K562 (cell line): ENCODE results near the gene TBXA2R. TPM values are rescaled to one million over a fixed set of nuclear protein-coding genes. Genes with fewer than 3 reads are reported as not detected.

Source experiments
- ATAC-seq: fragments of 200-7000 bp; cut with Tn5 transposase; 3 replicates; pipeline ENCODE4 v1.9.1; 2020; ENCODE audit warnings: moderate library complexity
- BruUV-seq: library from RNA; stranded (reverse); fragments of 400-500 nt; replicated peaks from 2 replicates; lab custom pipeline; 2021; lab: Mats Ljungman, UMichigan
- CTCF ChIA-PET: fragments of 300-600 bp; formaldehyde crosslinking; extraction: SDS; loops from one replicate; lab custom pipeline; 2021; ENCODE audit warnings: low intra/inter-chr PET ratio; lab: Yijun Ruan, JAX
- POLR2A ChIA-PET: fragments of 300-600, 350-650 bp; sonication (Branson Sonifier 250); formaldehyde crosslinking; extraction: SDS; loops from one replicate; lab custom pipeline; 2021; ENCODE audit warnings: antibody characterized with exemption, inconsistent platforms; lab: Yijun Ruan, JAX
- DNase-seq, 4 experiments: peaks; one replicate each; pipeline versions ENCODE4 v3.0.0 to v3.0.0-alpha.2; 2011 to 2018; ENCODE audit warnings: low spot score in 3 of 4, mixed read lengths in 3 of 4; ENCODE audit errors: extremely low read depth in 1 of 4
- FAIRE-seq: peaks from 2 replicates; lab custom pipeline; 2011; peaks lifted over from hg19 to GRCh38; lab: Jason Lieb, UNC
- H2AFZ ChIP-seq: 2 replicates; pipeline ENCODE4 v1.6.0; 2011; ENCODE audit warnings: low read depth, low read length, control low read depth, inconsistent platforms
- H3K27ac ChIP-seq: fragments of 200-600 bp; 3 replicates; pipeline ENCODE4 v1.8.0; 2011; ENCODE audit warnings: low read depth, mild to moderate bottlenecking, control low read depth, inconsistent platforms, low read length, moderate library complexity, mixed read lengths; ENCODE audit errors: extremely low read depth
- H3K27me3 ChIP-seq, 2 experiments: fragments of 300-600 bp in 1 of 2; 2 replicates in 1 of 2; 3 replicates in 1 of 2; pipeline versions ENCODE4 v1.6.0 to v1.8.0; 2011; ENCODE audit warnings: inconsistent platforms in 2 of 2, low read length in 2 of 2, mild to moderate bottlenecking in 1 of 2, mixed read lengths in 1 of 2, moderate library complexity in 1 of 2; ENCODE audit not compliant: control insufficient read depth in 2 of 2, insufficient read depth in 2 of 2
- H3K36me3 ChIP-seq: fragments of 300-600 bp; 3 replicates; pipeline ENCODE4 v1.8.0; 2011; ENCODE audit warnings: mild to moderate bottlenecking, low read length, inconsistent platforms; ENCODE audit not compliant: control insufficient read depth, insufficient read depth
- H3K4me1 ChIP-seq, 2 experiments: fragments of 200-600 bp in 1 of 2; replicated peaks in 1 of 2; 2 replicates in 1 of 2; 3 replicates in 1 of 2; pipeline versions ENCODE4 v1.5.1 to v1.8.0; 2011; ENCODE audit warnings: inconsistent platforms in 2 of 2, low read length in 2 of 2, mild to moderate bottlenecking in 1 of 2, mixed read lengths in 1 of 2, moderate library complexity in 1 of 2; ENCODE audit not compliant: control insufficient read depth in 2 of 2, insufficient read depth in 2 of 2
- H3K4me2 ChIP-seq: 2 replicates; pipeline ENCODE4 v1.6.1; 2011; ENCODE audit warnings: low read length, control low read depth, inconsistent platforms, mixed read lengths; ENCODE audit not compliant: insufficient read depth
- H3K4me3 ChIP-seq: fragments of 200-600 bp; sonication (generic), shearing (Covaris generic); 2 replicates; pipeline ENCODE4 v1.5.1; 2016; ENCODE audit warnings: control low read depth, inconsistent platforms
- H3K79me2 ChIP-seq: fragments of 200-600 bp; 3 replicates; pipeline ENCODE4 v1.8.0; 2011; ENCODE audit warnings: low read length, inconsistent platforms; ENCODE audit not compliant: control insufficient read depth, insufficient read depth
- H3K9ac ChIP-seq, 2 experiments: 2 replicates each; pipeline versions ENCODE4 v1.6.0 to v1.6.1; 2011; ENCODE audit warnings: low read depth in 2 of 2, low read length in 2 of 2, control low read depth in 1 of 2, inconsistent platforms in 1 of 2, mild to moderate bottlenecking in 1 of 2, mixed read lengths in 1 of 2; ENCODE audit not compliant: insufficient read depth in 1 of 2
- H3K9me1 ChIP-seq: one replicate; pipeline ENCODE4 v1.6.0; 2011; ENCODE audit warnings: inconsistent platforms, mild to moderate bottlenecking, low read length, moderate library complexity; ENCODE audit not compliant: control insufficient read depth, insufficient read depth
- H3K9me3 ChIP-seq: replicated peaks from 2 replicates; pipeline ENCODE4 v1.5.1; 2011; ENCODE audit warnings: low read depth, low read length, inconsistent platforms; ENCODE audit not compliant: control insufficient read depth, insufficient read depth
- H4K20me1 ChIP-seq: replicated peaks from 2 replicates; pipeline ENCODE4 v1.6.1; 2011; ENCODE audit warnings: low read length, inconsistent platforms, mixed read lengths; ENCODE audit not compliant: control insufficient read depth, insufficient read depth
- E2F6 ChIP-seq, 2 experiments: IDR thresholded peaks; 2 replicates each; pipeline ENCODE4 v1.6.1; 2011; ENCODE audit warnings: borderline replicate concordance in 1 of 2, control low read depth in 1 of 2, low read depth in 1 of 2, low read length in 1 of 2, mild to moderate bottlenecking in 1 of 2, mixed read lengths in 1 of 2, moderate library complexity in 1 of 2; ENCODE audit not compliant: insufficient read depth in 1 of 2, insufficient read length in 1 of 2, poor library complexity in 1 of 2, severe bottlenecking in 1 of 2; ENCODE audit errors: extremely low read depth in 1 of 2
- NR3C1 ChIP-seq: sonication (generic); formaldehyde crosslinking; IDR thresholded peaks from 2 replicates; pipeline ENCODE4 v1.8.1; 2022; ENCODE audit warnings: missing genetic modification reagents
- POLR2G ChIP-seq: fragments of 200-400 bp; formaldehyde crosslinking; IDR thresholded peaks from 2 replicates; pipeline ENCODE4 v1.6.1; 2017; ENCODE audit warnings: low read depth, mild to moderate bottlenecking, antibody characterized with exemption, low read length, moderate library complexity
- POLR3G ChIP-seq: IDR thresholded peaks from 2 replicates; pipeline ENCODE4 v1.6.1; 2011; ENCODE audit not compliant: insufficient read length, insufficient replicate concordance; ENCODE audit errors: extremely low read depth
- SUPT5H ChIP-seq: fragments of 450-650 bp; IDR thresholded peaks from 2 replicates; pipeline ENCODE4 v1.6.1; 2016
- ZBTB33 ChIP-seq: sonication (generic); formaldehyde crosslinking; IDR thresholded peaks from 2 replicates; pipeline ENCODE4 v1.8.1; 2023; ENCODE audit warnings: mild to moderate bottlenecking, missing genetic modification reagents
- ZNF263 ChIP-seq: sonication (generic); formaldehyde crosslinking; IDR thresholded peaks from 2 replicates; pipeline ENCODE4 v1.8.0; 2022; ENCODE audit warnings: mild to moderate bottlenecking, missing genetic modification reagents, borderline replicate concordance
- ZNF316 ChIP-seq: fragments of 450-650 bp; IDR thresholded peaks from 2 replicates; pipeline ENCODE4 v1.6.1; 2016
- WGBS: fragments of 100-300 bp; shearing (Covaris generic); methylation state at CpG from one replicate; pipeline ENCODE4 v1.1.6; 2016; ENCODE audit warnings: low coverage, mixed read lengths; ENCODE audit not compliant: insufficient coverage; ENCODE audit errors: missing lambda C conversion rate; 5-methylcytosine and 5-hydroxymethylcytosine counted together
- in situ Hi-C: fragments of 300-500 bp; cut with MboI; formaldehyde crosslinking; loops from 4 replicates; pipeline ENCODE4 v1.15.0; 2018; ENCODE audit warnings: inconsistent platforms, mixed read lengths
- intact Hi-C: fragments of 100-400 bp; cut with micrococcal nuclease; formaldehyde crosslinking; loops from 2 replicates; pipeline ENCODE4 v1.14.2; 2022
- polyA plus RNA-seq, 8 experiments: library from polyadenylated mRNA; depleted of rRNA in 4 of 8; stranded (reverse) in 5 of 8; unstranded in 3 of 8; fragments of >200 nt; fragmentation: Nextera tagmentation in 2 of 8; fragmentation: Illumina TruSeq in 1 of 8; extraction: Ambion mirVana in 2 of 8; extraction: Trizol in 1 of 8; gene quantifications; 2 replicates each; pipeline versions ENCODE4 v1.2.1 to v1.2.3, GENCODE V29; 2011 to 2014; ENCODE audit warnings: inconsistent platforms in 1 of 8, missing spikeins in 1 of 8
- total RNA-seq, 7 experiments: library from RNA; depleted of rRNA in 6 of 7; stranded (reverse); fragments of >200 nt in 6 of 7; fragmentation: Illumina TruSeq in 2 of 7; extraction: Trizol in 2 of 7; gene quantifications; 2 replicates each; pipeline versions ENCODE4 v1.2.1 to v1.2.3, GENCODE V29; 2011 to 2021; ENCODE audit warnings: low replicate concordance in 1 of 7

The TBXA2R gene
- total and polyA plus RNA-seq, 9 of the 15 experiments (the other 6 are each of a cell fraction or from before 2014, with no cell fraction given), result 1.5 to 24.0 (median 2.8) TPM

- peaks cover 4 to 69% of the 10 kb centered on the region in 2 experiments for H3K4me1 ChIP-seq
- intact Hi-C loops, result no loop called here
- H4K20me1 ChIP-seq, result peaks cover 4% of the 10 kb centered on the region; the same call in 1 of the 2 replicates
- H3K4me2 ChIP-seq, result no peak overlapping the region
- no peaks in the 10 kb centered on the region for H3K27me3 ChIP-seq
- no TSS peak for BruUV-seq
- WGBS, result 88% methylated on average over 12 of the region's 24 CpGs
- peaks cover 21% of the 10 kb centered on the region for H3K79me2 ChIP-seq
- no peak overlapping the region; a peak in 1 of 4 replicates for H3K9ac ChIP-seq
- no peak overlapping the region for H2AFZ ChIP-seq
- POLR2A ChIA-PET, result interaction anchor here (0.5 to 1.0 kb wide), 5 partner anchors 11 to 132 kb away, joined by 3 to 4 read pairs (median 3); no protein-coding TSS in a partner anchor
- CTCF ChIA-PET, result no interaction called here
- FAIRE-seq (no peak), DNase-seq (no peak)
- H3K9me3 ChIP-seq, result no peaks in the 10 kb centered on the region
- TF ChIP-seq NR3C1 (CRISPR knock-in tag) (no peak), POLR2G (peak; percentile 46; the same call in 1 of the 2 replicates)
- TF ChIP-seq, all 486 proteins: peak for 1
- in situ Hi-C loops, result no loop called here
- no peak overlapping the region for H3K4me3 ChIP-seq
- no peak overlapping the region for H3K27ac ChIP-seq
- H3K9me1 ChIP-seq, result no peaks in the 10 kb centered on the region
- ATAC-seq, result no peak
- H3K36me3 ChIP-seq, result peaks cover 66% of the 10 kb centered on the region; the same call in 1 of the 3 replicates
Observed at GRCh38 chr19:3620817-3621547, 14.3 kb upstream of the TBXA2R start.

- Histone ChIP-seq H3K79me2 (peaks cover 14% of the 10 kb centered on the region), H3K4me1 (peaks cover 4 to 71% of the 10 kb centered on the region in 2 experiments), H3K27ac (no peak overlapping the region), H4K20me1 (no peaks in the 10 kb centered on the region), H3K9me3 (no peaks in the 10 kb centered on the region), H2AFZ (no peak overlapping the region), H3K4me2 (no peak overlapping the region), H3K9ac (peak overlapping the region in 1 of 2 experiments; percentile 60; a peak in 1 of 4 replicates), H3K9me1 (no peaks in the 10 kb centered on the region), H3K36me3 (peaks cover 69% of the 10 kb centered on the region; the same call in 1 of the 3 replicates), H3K27me3 (no peaks in the 10 kb centered on the region), H3K4me3 (no peak overlapping the region)
- DNase-seq (no peak), ATAC-seq (no peak), FAIRE-seq (no peak)
- 78% methylated on average over 12 of the region's 19 CpGs for WGBS
- in situ Hi-C loops, result no loop called here
- TF ChIP-seq POLR2G (peak; percentile 51), ZBTB33 (peak; percentile 96), POLR3G (no peak), E2F6 (IDR thresholded peaks at IDR 0.05; ENCODE audit: borderline replicate concordance in 1 of 2, extremely low read depth in 1 of 2, insufficient read depth in 1 of 2, insufficient read length in 1 of 2, low read depth in 1 of 2, low read length in 1 of 2, poor library complexity in 1 of 2, severe bottlenecking in 1 of 2) (peak in 1 of 2 experiments; percentile 29), SUPT5H (0 out of 2 replicates have a peak, but pooled peaks have one; percentile 13), ZNF316 (no peak), ZNF263 (peak; percentile 73; the same call in 1 of the 2 replicates)
- intact Hi-C loops, result no loop called here
- ChIA-PET POLR2A (interaction anchor here (0.5 to 1.1 kb wide), 4 partner anchors 16 to 131 kb away, joined by 3 to 4 read pairs (median 3); no protein-coding TSS in a partner anchor), CTCF (interaction anchor here (2.9 kb wide), 1 partner anchor 75 kb away, joined by 19 read pairs; no protein-coding TSS in a partner anchor)
- no TSS peak for BruUV-seq
Observed at GRCh38 chr19:3620145-3620816, 13.6 kb upstream of the TBXA2R start.
